Germinal center (tissue), 1 donor: ENCODE results near the gene ZBTB7C.

Experiments used
- DNase-seq: peaks from one replicate; pipeline ENCODE4 v3.0.0; 2012; ENCODE audit warnings: mixed read lengths, low spot score

The ZBTB7C gene

GRCh38 chr18:48188609-48189008, 220.6 kb downstream of the ZBTB7C start:
- no peak for DNase-seq

GRCh38 chr18:48186861-48187260, 222.3 kb downstream of the ZBTB7C start:
- no peak for DNase-seq

- DNase-seq: no peak
Observed at GRCh38 chr18:48186131-48186766, 222.9 kb downstream of the ZBTB7C start.

- no peak for DNase-seq
Observed at GRCh38 chr18:48184118-48184517, 225.1 kb downstream of the ZBTB7C start.

- no peak for DNase-seq
Observed at GRCh38 chr18:48183613-48184012, 225.6 kb downstream of the ZBTB7C start.

GRCh38 chr18:48182779-48183178, 226.4 kb downstream of the ZBTB7C start:
- no peak for DNase-seq

- DNase-seq: no peak
Observed at GRCh38 chr18:48181857-48182256, 227.3 kb downstream of the ZBTB7C start.

GRCh38 chr18:48181087-48181823, 227.9 kb downstream of the ZBTB7C start:
- DNase-seq: no peak

GRCh38 chr18:48179666-48180065, 229.5 kb downstream of the ZBTB7C start:
- no peak for DNase-seq

GRCh38 chr18:48179001-48179400, 230.2 kb downstream of the ZBTB7C start:
- DNase-seq: no peak

GRCh38 chr18:48176909-48177308, 232.3 kb downstream of the ZBTB7C start:
- no peak for DNase-seq

GRCh38 chr18:48173557-48173956, 235.6 kb downstream of the ZBTB7C start:
- DNase-seq: no peak

GRCh38 chr18:48172226-48173006, 236.8 kb downstream of the ZBTB7C start:
- no peak for DNase-seq

- DNase-seq: no peak
Observed at GRCh38 chr18:48171490-48172188, 237.5 kb downstream of the ZBTB7C start.

- DNase-seq: no peak
Observed at GRCh38 chr18:48170651-48171050, 238.5 kb downstream of the ZBTB7C start.

GRCh38 chr18:48168861-48169260, 240.3 kb downstream of the ZBTB7C start:
- no peak for DNase-seq

- no peak for DNase-seq
Observed at GRCh38 chr18:48167897-48168253, 241.3 kb downstream of the ZBTB7C start.

- DNase-seq: no peak
Observed at GRCh38 chr18:48166336-48166875, 242.8 kb downstream of the ZBTB7C start.

- no peak for DNase-seq
Observed at GRCh38 chr18:48165111-48165866, 243.9 kb downstream of the ZBTB7C start.

GRCh38 chr18:48164701-48165100, 244.5 kb downstream of the ZBTB7C start:
- no peak for DNase-seq

GRCh38 chr18:48164116-48164515, 245.1 kb downstream of the ZBTB7C start:
- no peak for DNase-seq
